ENCODE data around the gene NACC2. TPM values are rescaled to one million over a fixed set of nuclear protein-coding genes. Genes with fewer than 3 reads are reported as not detected.

NACC2 gene
- total RNA-seq, 4 donors from 2014 or later = 22.2 to 64.3 (median 26.5) TPM

DNA sequence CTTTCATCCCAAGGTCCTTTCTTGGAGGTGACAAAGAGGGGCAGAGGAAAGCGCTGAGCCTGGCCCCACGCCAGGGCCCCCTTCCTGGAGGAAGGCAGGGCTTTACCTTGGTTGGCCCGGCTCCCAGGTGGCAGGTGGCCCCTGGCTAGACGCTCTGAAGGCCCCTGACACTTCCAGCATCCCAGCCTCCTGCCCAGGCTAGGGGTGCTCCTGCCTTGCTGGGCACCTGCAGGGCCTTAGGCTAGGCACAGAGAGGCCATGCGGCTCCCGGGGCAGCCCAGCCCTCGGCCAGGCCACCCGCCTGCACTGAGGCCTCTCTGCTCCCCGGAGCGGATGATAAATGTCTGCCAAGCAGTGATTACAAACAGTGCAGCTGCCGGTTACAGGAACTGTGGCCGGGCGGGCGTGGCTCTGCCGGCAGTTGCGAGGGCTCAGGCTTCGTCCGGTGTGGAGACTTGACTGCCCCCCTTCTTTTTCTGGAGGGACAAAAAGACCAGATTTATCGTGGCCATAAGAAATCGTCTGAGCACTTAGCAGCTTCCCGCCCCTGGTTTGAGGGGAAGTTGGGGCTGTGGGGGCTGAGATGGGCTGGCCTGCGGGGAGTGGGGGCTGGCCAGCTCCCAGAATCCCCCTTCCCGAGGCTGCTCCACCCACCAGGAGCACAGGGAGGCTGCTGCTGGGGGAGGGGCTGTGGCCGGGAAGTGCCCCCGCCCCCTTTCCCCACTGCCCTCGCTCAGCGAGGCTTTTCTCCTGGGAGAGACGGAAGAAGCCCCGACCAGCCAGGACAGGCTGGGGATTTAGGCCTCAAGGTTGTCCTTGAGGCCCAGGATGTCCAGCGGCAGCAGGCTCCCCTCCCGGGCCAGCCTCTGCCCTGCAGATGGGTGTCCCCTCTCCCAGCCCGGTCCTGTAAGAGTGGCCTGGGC is 102.3 kb downstream of the NACC2 start:
- peak overlapping the region in 2 of 4 donors; percentile 7 to 28 for H3K4me3 ChIP-seq
- DNase-seq = peak; percentile 80
- WGBS, 2 donors (ENCODE audit: low coverage in 1 of 2) = 7% methylated on average over 29 of the region's 32 CpGs; no CpG with 5 or more reads in 1 of the 2 donors
- H3K27me3 ChIP-seq = peaks cover 26% of the 10 kb centered on the region
- in situ Hi-C loops (cut with MboI; ENCODE audit: low pct_ligation_motif_present in 1 of 4, low pct_unique_long_range_greater_than_20kb in 1 of 4, low sequenced_read_pairs in 3 of 4) = no loop called here
- no peaks in the 10 kb centered on the region for H3K36me3 ChIP-seq
- peaks cover 22 to 37% (median 27%) of the 10 kb centered on the region in 4 donors for H3K4me1 ChIP-seq
- intact Hi-C loops (cut with DNase I; ENCODE audit: low total_unique reads) = no loop called here
- peak overlapping the region; percentile 84 to 86 (median 84) for H3K27ac ChIP-seq
- TF ChIP-seq, protein P1, sequence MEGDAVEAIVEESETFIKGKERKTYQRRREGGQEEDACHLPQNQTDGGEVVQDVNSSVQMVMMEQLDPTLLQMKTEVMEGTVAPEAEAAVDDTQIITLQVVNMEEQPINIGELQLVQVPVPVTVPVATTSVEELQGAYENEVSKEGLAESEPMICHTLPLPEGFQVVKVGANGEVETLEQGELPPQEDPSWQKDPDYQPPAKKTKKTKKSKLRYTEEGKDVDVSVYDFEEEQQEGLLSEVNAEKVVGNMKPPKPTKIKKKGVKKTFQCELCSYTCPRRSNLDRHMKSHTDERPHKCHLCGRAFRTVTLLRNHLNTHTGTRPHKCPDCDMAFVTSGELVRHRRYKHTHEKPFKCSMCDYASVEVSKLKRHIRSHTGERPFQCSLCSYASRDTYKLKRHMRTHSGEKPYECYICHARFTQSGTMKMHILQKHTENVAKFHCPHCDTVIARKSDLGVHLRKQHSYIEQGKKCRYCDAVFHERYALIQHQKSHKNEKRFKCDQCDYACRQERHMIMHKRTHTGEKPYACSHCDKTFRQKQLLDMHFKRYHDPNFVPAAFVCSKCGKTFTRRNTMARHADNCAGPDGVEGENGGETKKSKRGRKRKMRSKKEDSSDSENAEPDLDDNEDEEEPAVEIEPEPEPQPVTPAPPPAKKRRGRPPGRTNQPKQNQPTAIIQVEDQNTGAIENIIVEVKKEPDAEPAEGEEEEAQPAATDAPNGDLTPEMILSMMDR (IDR thresholded peaks at IDR 0.05) = no peak
- peak; percentile 56 to 66 (median 57) for TF ChIP-seq POLR2AphosphoS5 (IDR thresholded peaks at IDR 0.05)
- H3K9me3 ChIP-seq = no peaks in the 10 kb centered on the region

- 73 to 89% methylated on average over 9 to 18 of the region's 18 CpGs for WGBS, 2 donors (ENCODE audit: low coverage in 1 of 2)
- Histone ChIP-seq H3K27ac (peak overlapping the region; percentile 84 to 86 (median 84)), H3K4me1 (peaks cover 22 to 37% (median 27%) of the 10 kb centered on the region in 4 donors), H3K9me3 (no peaks in the 10 kb centered on the region), H3K36me3 (no peaks in the 10 kb centered on the region), H3K27me3 (peaks cover 31% of the 10 kb centered on the region), H3K4me3 (no peak overlapping the region)
- intact Hi-C loops (cut with DNase I; ENCODE audit: low total_unique reads) (loop anchor here (1.0 kb wide), 1 partner anchor 128 kb away; no protein-coding TSS in a partner anchor), in situ Hi-C loops (cut with MboI; ENCODE audit: low pct_ligation_motif_present in 1 of 4, low pct_unique_long_range_greater_than_20kb in 1 of 4, low sequenced_read_pairs in 3 of 4) (no loop called here)
- TF ChIP-seq, protein P1 (IDR thresholded peaks at IDR 0.05) = no peak
- TF ChIP-seq EP300 (IDR thresholded peaks at IDR 0.05; ENCODE audit: low read depth) = no peak
- TF ChIP-seq POLR2A (IDR thresholded peaks at IDR 0.05) = no peak
- no peak for TF ChIP-seq POLR2AphosphoS5 (IDR thresholded peaks at IDR 0.05)
- DNase-seq = no peak
Observed at GRCh38 chr9:135991771-135992170, 103.3 kb downstream of the NACC2 start.

DNA sequence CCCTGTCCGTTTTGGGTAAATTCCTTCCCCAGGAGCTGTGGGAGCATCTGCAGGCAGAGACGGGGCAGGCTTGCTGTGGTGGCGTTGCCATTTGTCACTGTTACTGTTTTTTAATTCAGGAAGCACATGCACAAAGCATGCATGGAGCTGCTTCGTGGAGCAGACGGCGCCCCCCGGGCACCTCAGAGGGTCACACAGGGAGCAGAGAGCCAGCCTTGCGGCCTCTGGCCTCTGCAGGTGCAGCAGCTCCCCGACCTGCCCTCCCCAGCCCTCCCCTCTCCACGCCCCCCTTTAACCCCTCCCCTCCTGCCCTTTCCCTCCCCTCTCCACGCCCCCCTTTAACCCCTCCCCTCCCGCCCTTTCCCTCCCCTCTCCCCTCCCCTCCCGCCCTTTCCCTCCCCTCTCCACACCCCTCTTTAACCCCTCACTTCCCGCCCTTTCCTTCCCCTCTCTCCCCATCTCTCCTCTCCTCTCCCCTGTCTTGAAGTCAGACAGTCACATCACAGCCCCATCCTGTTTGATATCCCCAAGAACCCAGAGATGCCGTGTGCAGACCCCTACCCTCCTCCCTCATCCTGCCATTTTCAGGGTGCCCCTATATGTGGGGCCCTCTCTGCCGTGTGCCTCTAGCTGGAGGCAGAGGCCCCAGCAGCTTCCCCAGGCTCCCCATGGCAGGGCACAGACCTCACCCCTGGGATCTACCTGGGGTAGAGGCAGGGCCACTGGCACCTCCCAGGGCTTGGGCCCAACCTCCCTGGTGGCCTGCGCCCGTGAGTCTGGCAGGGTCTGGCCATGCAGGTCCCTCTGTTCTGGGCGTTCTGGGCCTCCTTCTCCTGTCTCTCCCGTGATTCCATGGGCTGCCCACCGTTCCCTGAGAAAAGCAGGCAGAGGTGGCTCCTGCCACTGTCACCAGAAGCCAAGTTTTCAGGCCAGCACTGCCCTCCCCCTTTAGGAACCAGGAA is 104.3 kb downstream of the NACC2 start:
- DNase-seq = peak; percentile 41
- WGBS, 2 donors (ENCODE audit: low coverage in 1 of 2) = 21% methylated on average over 18 of the region's 21 CpGs; no CpG with 5 or more reads in 1 of the 2 donors
- Histone ChIP-seq H3K4me3 (no peak overlapping the region), H3K27ac (peak overlapping the region; percentile 20 to 55 (median 28)), H3K4me1 (peaks cover 22 to 37% (median 27%) of the 10 kb centered on the region in 4 donors), H3K9me3 (no peaks in the 10 kb centered on the region), H3K27me3 (peaks cover 31% of the 10 kb centered on the region), H3K36me3 (no peaks in the 10 kb centered on the region)
- intact Hi-C loops (cut with DNase I; ENCODE audit: low total_unique reads) = loop anchor here (1.0 kb wide), 1 partner anchor 129 kb away; no protein-coding TSS in a partner anchor
- in situ Hi-C loops (cut with MboI; ENCODE audit: low pct_ligation_motif_present in 1 of 4, low pct_unique_long_range_greater_than_20kb in 1 of 4, low sequenced_read_pairs in 3 of 4) = no loop called here
- TF ChIP-seq EP300 (IDR thresholded peaks at IDR 0.05; ENCODE audit: low read depth) (no peak), POLR2AphosphoS5 (IDR thresholded peaks at IDR 0.05) (no peak)

- Histone ChIP-seq H3K36me3 (no peaks in the 10 kb centered on the region), H3K27ac (no peak overlapping the region), H3K4me3 (peak overlapping the region in 1 of 4 donors; percentile 0), H3K27me3 (peaks cover 31% of the 10 kb centered on the region), H3K9me3 (no peaks in the 10 kb centered on the region), H3K4me1 (peaks cover 22 to 37% (median 27%) of the 10 kb centered on the region in 4 donors)
- intact Hi-C loops (cut with DNase I; ENCODE audit: low total_unique reads) = no loop called here
- 57% methylated on average over 17 of the region's 36 CpGs; no CpG with 5 or more reads in 1 of the 2 donors for WGBS, 2 donors (ENCODE audit: low coverage in 1 of 2)
- no peak for DNase-seq
- TF ChIP-seq, protein P1 (IDR thresholded peaks at IDR 0.05) = no peak
- TF ChIP-seq POLR2A (IDR thresholded peaks at IDR 0.05) (no peak), EP300 (IDR thresholded peaks at IDR 0.05; ENCODE audit: low read depth) (no peak), POLR2AphosphoS5 (IDR thresholded peaks at IDR 0.05) (no peak)
- in situ Hi-C loops (cut with MboI; ENCODE audit: low pct_ligation_motif_present in 1 of 4, low pct_unique_long_range_greater_than_20kb in 1 of 4, low sequenced_read_pairs in 3 of 4) = no loop called here
Observed at GRCh38 chr9:135989722-135990467, 105.2 kb downstream of the NACC2 start.
